Middle frontal gyrus (tissue), 1 donor: ENCODE data around the gene RACGAP1.
"Not testable (repeated sequence)": the region's sequence is repeated elsewhere in the genome, so short reads cannot be mapped to it uniquely, and the experiment has no call there.

Experiments used
- DNase-seq: peaks from one replicate; pipeline ENCODE4 v3.0.0-alpha.2; 2015; ENCODE audit warnings: low spot score; ENCODE audit errors: extremely low spot score

RACGAP1 gene

DNA sequence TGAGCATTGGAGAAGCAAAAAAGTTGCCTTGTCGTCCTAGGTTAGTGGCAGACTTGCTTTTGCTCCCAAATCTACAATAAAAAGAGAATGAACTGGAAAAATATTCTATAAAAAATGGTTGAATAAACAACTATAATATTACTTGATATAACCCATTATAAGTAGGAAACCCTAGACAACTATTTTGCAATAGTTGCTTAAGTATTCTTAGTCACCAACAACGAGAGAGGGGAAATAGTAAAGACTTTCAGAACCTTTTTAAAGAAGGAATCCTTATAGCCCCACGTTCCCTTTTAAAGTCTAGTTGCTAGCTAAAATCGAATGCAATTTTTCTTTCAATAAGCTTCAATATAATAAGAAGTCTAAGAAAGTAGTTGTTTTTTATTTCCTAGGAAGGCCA lies 35.0 kb downstream of the RACGAP1 start:
- DNase-seq: no peak

DNA sequence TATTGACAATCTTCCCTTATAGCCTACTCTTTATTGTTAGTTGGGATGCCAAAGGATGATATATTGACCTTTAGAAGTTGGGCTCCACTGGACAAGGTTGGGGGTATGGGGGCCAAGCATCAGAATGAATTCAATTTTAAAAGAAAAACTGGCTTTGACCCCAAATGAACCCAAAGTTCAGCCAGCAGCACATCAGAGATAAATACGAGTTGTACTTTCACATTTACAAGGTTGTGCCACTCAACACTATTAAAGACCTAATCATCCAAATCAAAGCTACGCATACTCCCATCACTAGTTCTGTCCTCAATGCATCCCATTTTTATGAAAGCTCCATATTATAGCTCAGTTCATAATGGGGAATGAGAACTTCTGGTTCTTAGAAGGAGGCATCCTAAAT lies 35.9 kb downstream of the RACGAP1 start:
- not testable (repeated sequence) for DNase-seq

DNA sequence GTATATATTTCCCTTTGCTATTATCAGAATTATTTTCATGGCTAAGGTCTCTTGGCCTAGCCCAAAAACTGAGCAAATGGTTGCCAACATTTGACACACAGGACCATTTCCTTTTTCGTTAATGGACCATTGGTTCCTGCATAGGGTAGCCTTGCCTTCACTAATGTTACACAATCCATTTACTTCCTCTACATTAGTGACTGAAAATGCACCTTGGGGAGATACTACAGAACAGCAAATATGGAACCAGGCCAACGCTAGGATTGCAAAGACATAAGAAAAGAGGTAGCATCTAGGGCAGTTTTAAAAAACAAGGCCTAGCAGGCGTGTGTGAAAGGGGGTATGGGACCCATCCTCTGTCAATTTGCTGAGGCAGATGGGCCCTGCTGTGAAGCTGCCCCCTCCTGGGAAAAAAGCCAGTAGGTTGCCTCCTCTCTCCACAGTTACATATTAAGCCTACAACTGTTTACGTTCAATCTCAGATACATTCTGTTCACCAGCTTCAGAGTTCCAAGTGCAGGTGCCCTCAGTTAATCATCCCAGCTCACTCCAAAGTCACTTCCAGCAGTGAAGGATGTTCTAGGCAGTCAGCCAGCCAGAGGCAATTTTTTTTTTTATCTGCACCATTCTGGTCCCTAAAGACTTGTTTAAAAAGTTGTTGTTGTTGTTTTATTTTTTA lies 37.5 kb downstream of the RACGAP1 start:
- no peak for DNase-seq

- not testable (repeated sequence) for DNase-seq
Measured at GRCh38 chr12:49986476-49986875, 38.8 kb downstream of the RACGAP1 start.

GRCh38 chr12:49985981-49986380 lies 39.3 kb downstream of the RACGAP1 start:
- no peak for DNase-seq

GRCh38 chr12:49984476-49985359 lies 40.6 kb downstream of the RACGAP1 start:
- no peak for DNase-seq

- no peak for DNase-seq
Measured at GRCh38 chr12:49983892-49984291, 41.4 kb downstream of the RACGAP1 start.

GRCh38 chr12:49982246-49983087 lies 42.8 kb downstream of the RACGAP1 start:
- no peak for DNase-seq

- DNase-seq: no peak
Measured at GRCh38 chr12:49980501-49981349, 44.6 kb downstream of the RACGAP1 start.

DNA sequence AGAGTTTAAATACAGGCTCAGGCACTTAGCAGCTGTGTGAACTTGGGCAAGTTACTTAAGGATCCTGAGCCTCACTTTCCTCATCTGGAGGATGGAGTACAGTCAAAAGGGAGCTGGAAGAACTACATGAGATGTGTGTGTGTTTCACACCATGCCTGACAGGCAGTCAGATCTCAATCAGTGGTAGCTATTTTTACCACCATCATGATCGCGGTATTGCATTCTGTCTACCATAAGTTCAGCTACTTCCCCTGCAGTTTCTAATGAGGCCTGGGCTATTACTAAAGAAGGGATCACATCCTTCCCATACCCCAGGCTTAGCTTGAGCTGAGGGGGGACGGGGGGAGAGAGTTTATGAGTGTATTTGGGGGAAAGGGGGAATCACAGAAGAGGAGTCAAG lies 45.5 kb downstream of the RACGAP1 start:
- no peak for DNase-seq

DNA sequence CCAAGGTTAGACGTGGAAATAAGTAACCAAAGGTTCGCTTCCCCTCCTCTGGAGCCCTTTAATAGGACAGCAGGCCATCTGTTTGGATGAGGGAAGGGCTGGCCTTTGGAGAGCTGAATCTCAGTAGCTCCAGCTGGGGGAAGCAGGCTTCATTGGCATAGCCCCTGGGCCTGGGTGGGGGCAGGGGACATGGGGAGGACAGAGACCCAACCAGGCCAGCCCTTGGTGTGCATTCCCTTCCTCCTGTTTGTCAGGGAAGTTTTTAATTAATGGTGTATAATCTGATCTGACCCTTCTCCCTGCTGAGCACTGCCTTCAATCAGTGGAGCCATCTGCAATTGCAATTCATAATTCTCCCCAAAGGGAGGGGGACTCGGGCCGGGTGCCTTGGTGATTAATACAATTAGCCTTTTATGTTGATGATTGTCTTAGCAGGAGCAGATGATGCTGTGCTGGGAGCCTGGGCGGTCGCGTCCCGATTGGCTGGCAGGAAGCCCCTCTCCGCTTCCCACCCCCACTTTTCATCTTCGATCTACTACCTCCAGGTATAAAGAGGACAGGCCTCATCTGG lies 46.2 kb downstream of the RACGAP1 start:
- DNase-seq: no peak

GRCh38 chr12:49978125-49978524 lies 47.2 kb downstream of the RACGAP1 start:
- DNase-seq: no peak

GRCh38 chr12:49976557-49976956 lies 48.7 kb downstream of the RACGAP1 start:
- DNase-seq: no peak

DNA sequence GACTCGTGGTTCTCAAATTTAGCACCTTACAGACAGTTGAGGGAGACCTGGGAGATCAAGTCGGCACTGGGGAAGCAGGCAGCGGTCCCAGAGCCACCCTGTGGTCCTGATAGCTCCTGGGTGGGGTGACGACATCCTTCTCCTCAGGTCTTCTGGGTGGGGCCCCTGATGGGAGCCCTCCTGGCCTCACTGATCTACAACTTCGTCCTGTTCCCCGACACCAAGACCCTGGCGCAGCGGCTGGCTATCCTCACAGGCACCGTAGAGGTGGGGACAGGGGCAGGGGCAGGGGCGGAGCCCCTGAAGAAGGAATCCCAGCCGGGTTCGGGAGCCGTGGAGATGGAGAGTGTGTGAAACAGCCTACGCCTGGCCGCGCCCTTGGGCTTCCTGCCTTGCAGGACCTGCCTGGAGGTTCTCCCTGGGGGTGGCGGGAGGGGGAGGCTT lies 50.0 kb downstream of the RACGAP1 start:
- no peak for DNase-seq

DNA sequence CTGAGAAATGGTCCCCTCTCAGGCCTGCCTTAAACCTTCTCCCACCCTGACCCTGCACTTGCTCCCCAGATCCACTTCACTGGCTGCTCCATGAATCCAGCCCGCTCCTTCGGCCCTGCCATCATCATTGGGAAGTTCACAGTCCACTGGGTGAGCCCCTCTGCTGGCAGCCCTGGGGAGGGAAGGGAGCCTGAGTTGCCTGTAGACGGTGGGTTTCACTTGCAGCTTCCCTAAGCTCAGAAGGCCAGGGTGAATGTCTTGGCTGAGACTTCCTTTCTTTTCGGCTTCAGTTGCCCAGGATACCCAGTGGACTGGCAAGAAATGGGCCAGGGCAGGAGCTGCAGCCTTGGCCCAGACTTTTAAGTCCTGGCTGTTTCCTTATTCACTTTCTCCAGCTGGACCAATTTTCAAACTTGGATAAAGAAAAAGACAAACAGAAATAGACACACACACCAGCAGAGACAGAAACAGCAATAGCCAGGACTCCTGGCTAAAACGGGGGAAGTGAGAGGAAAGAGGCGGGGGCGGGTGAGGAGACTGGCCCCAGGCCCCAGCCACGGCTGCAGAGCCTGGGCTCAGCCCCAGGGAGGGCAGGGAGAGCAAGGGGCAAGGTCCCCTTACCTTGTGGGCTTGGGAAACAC lies 50.5 kb downstream of the RACGAP1 start:
- DNase-seq: no peak

GRCh38 chr12:49974231-49974675 lies 51.0 kb downstream of the RACGAP1 start:
- no peak for DNase-seq

GRCh38 chr12:49973361-49973830 lies 51.9 kb downstream of the RACGAP1 start:
- no peak for DNase-seq

GRCh38 chr12:49972641-49973360 lies 52.5 kb downstream of the RACGAP1 start, which contains the start of gene AQP6:
TSS of gene AQP6 (plus strand) at chr12:49972947. CDS start at chr12:49973174, 227 bp downstream.
- DNase-seq: no peak

DNA sequence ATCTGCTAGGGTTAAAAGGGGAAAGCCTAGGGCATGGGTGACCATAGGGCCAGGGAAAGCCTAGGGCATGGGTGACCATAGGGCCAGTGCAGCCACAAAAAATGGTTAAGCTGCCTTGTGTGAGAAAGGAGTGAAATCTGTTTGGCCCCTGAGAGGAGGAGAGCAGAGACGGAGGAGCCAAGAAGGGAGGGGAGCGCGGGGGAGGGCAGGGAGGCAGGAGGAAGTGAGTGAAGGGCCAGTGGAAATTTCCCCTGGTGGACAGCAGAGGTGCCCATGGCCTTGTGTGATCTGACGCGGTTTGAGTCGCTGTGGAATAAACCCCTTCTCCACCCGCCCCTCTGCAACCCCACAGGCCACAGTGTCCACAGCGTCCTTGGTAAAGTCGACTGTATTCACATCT lies 53.2 kb downstream of the RACGAP1 start:
- no peak for DNase-seq
